GM23248 (cell line): ENCODE results near the gene SEMA3B. TPM values are rescaled to one million over a fixed set of nuclear protein-coding genes. Genes with fewer than 3 reads are reported as not detected.

ENCODE experiments used
- DNase-seq: peaks from one replicate; pipeline ENCODE4 v3.0.0-alpha.2; 2015
- H2AFZ ChIP-seq: fragments of 200-600 bp; sonication (generic); 2 replicates; pipeline ENCODE4 v1.6.1; 2016; ENCODE audit warnings: antibody characterized with exemption
- H3F3A ChIP-seq: fragments of 200-600 bp; sonication (generic); 2 replicates; pipeline ENCODE4 v1.6.1; 2016; ENCODE audit warnings: mild to moderate bottlenecking, antibody characterized with exemption, mixed run types; ENCODE audit not compliant: insufficient read depth
- H3K27ac ChIP-seq: fragments of 200-600 bp; sonication (generic); 2 replicates; pipeline ENCODE4 v1.5.1; 2016; ENCODE audit warnings: mild to moderate bottlenecking
- H3K27me3 ChIP-seq: fragments of 200-600 bp; sonication (generic); replicated peaks from 2 replicates; pipeline ENCODE4 v1.6.1; 2016; ENCODE audit warnings: mild to moderate bottlenecking; ENCODE audit not compliant: insufficient read depth
- H3K36me3 ChIP-seq: fragments of 200-600 bp; sonication (generic); 2 replicates; pipeline ENCODE4 v1.6.1; 2016; ENCODE audit warnings: low read depth, mild to moderate bottlenecking
- H3K4me1 ChIP-seq: fragments of 200-600 bp; sonication (generic); 2 replicates; pipeline ENCODE4 v1.6.1; 2016; ENCODE audit warnings: mild to moderate bottlenecking; ENCODE audit not compliant: insufficient read depth
- H3K4me2 ChIP-seq: fragments of 200-600 bp; sonication (generic); one replicate; pipeline ENCODE4 v1.6.1; 2016; ENCODE audit warnings: mild to moderate bottlenecking; ENCODE audit not compliant: unreplicated experiment
- H3K4me3 ChIP-seq: fragments of 200-600 bp; sonication (generic); 2 replicates; pipeline ENCODE4 v1.5.1; 2016; ENCODE audit warnings: mild to moderate bottlenecking
- H3K79me2 ChIP-seq: fragments of 200-600 bp; sonication (generic); 2 replicates; pipeline ENCODE4 v1.6.1; 2016; ENCODE audit warnings: mild to moderate bottlenecking; ENCODE audit not compliant: insufficient read depth
- H3K9ac ChIP-seq: fragments of 200-600 bp; sonication (generic); 2 replicates; pipeline ENCODE4 v1.6.1; 2016; ENCODE audit warnings: mild to moderate bottlenecking
- H3K9me2 ChIP-seq: fragments of 200-600 bp; sonication (generic); 2 replicates; pipeline ENCODE4 v1.6.1; 2016; ENCODE audit warnings: mixed run types, mild to moderate bottlenecking, moderate library complexity; ENCODE audit not compliant: insufficient read depth
- H3K9me3 ChIP-seq: fragments of 200-600 bp; sonication (generic); one replicate; pipeline ENCODE4 v1.6.1; 2017; ENCODE audit warnings: low read depth
- H4K20me1 ChIP-seq: fragments of 200-600 bp; sonication (generic); 2 replicates; pipeline ENCODE4 v1.6.0; 2016; ENCODE audit not compliant: insufficient read depth
- EZH2 ChIP-seq: fragments of 200-600 bp; sonication (generic); IDR thresholded peaks from 2 replicates; pipeline ENCODE4 v1.6.1; 2018; ENCODE audit warnings: antibody characterized with exemption, mild to moderate bottlenecking; ENCODE audit not compliant: insufficient read depth, poor library complexity, severe bottlenecking
- EZH2phosphoT487 ChIP-seq: fragments of 200-600 bp; sonication (generic); IDR thresholded peaks from 2 replicates; pipeline ENCODE4 v1.6.1; 2018; ENCODE audit warnings: antibody characterized with exemption, moderate library complexity, mild to moderate bottlenecking, low read depth; ENCODE audit not compliant: insufficient read depth
- WGBS, 2 experiments: methylation state at CpG; one replicate each; pipeline ENCODE4 v1.1.6; 2015 to 2017; ENCODE audit warnings: low lambda C conversion rate in 2 of 2, low coverage in 1 of 2; ENCODE audit errors: missing lambda C conversion rate in 2 of 2; 5-methylcytosine and 5-hydroxymethylcytosine counted together
- in situ Hi-C: fragments of 300-500 bp; cut with MboI; formaldehyde crosslinking; loops from 2 replicates; pipeline ENCODE4 v1.15.0; 2020
- polyA plus RNA-seq: library from polyadenylated mRNA; unstranded; fragments of >200 nt; fragmentation: Nextera tagmentation; extraction: Ambion mirVana; gene quantifications from 2 replicates; pipeline ENCODE4 v1.2.1, GENCODE V29; 2016
- total RNA-seq: library from RNA; depleted of rRNA; stranded (reverse); fragments of >200 nt; shearing (Covaris generic); gene quantifications from 2 replicates; pipeline ENCODE4 v1.2.3, GENCODE V29; 2014

Gene SEMA3B
- total and polyA plus RNA-seq, 2 experiments from 2014 or later: 7.6 to 8.8 TPM

DNA sequence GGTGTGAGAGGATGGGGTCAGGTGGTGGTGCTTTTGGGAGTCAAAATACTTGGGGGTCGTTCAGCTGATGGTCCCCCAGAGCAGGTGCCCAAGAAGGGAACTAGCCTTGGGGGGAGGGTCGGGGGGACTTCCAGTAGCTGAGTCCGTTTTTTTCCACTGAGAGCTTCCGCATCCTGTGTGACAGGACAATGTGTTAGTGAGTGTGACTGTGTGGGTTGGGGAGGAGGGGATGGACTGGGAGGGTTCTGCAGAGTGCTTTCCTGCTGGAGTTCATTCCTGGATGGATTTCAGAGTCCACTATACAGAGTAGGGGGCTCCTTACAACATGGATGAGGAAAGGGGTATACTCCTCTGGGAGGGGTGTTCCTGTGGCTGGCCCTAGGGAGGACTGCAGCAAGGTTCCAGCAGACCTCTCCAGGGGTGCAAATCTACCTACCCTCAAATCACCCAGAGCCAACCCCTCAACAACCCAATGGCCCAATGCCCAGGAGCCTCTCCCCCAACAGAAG lies 54.2 kb downstream of the SEMA3B start:
- TF ChIP-seq EZH2: no peak
- TF ChIP-seq EZH2phosphoT487: no peak
- Histone ChIP-seq H4K20me1 (no peaks in the 10 kb centered on the region), H3F3A (no peaks in the 10 kb centered on the region), H3K4me3 (no peak overlapping the region), H3K4me2 (no peak overlapping the region), H3K27ac (no peak overlapping the region), H3K9me3 (no peaks in the 10 kb centered on the region), H3K27me3 (no peaks in the 10 kb centered on the region), H3K9me2 (no peaks in the 10 kb centered on the region), H3K36me3 (no peaks in the 10 kb centered on the region), H3K4me1 (peaks cover 17% of the 10 kb centered on the region), H3K9ac (no peak overlapping the region), H3K79me2 (peaks cover 44% of the 10 kb centered on the region), H2AFZ (no peak overlapping the region)
- in situ Hi-C loops: no loop called here
- DNase-seq: no peak
- 57 to 64% methylated on average over 4 of the region's 4 CpGs for WGBS, 2 experiments

DNA sequence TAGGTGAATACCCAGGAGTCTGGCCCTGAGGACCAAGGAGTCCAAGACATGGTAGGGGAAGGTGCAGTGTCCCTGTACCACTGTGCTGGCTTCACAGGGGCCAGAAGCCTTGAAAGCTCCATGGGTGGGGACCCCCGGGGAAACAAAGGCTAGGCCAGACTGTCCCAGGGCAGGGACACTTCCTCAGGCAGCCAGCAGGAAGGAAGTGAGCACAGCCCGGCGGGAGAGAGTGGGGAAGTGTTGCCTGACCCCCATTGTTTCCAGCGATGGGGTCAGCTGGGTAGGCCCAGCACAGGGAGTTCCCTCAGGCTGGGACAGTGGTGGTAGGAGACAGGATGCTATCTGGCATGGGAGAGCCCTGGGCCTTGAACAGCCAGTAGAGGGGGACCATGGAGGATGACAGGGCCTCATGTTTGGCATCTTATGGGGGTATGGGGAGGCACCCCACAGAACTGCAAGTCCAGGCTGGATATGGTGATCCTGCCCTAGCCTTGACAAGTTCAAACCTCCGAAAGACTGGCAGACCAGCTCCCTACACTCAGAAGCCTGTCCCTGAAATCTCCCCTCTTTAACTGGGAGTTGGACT lies 54.8 kb downstream of the SEMA3B start:
- Histone ChIP-seq H4K20me1 (no peaks in the 10 kb centered on the region), H3K9me2 (no peaks in the 10 kb centered on the region), H3K36me3 (no peaks in the 10 kb centered on the region), H3K9me3 (no peaks in the 10 kb centered on the region), H3K79me2 (peaks cover 39% of the 10 kb centered on the region), H3K9ac (no peak overlapping the region), H3F3A (peaks cover 5% of the 10 kb centered on the region), H3K27me3 (no peaks in the 10 kb centered on the region), H3K27ac (no peak overlapping the region), H3K4me3 (no peak overlapping the region), H3K4me2 (no peak overlapping the region), H2AFZ (no peak overlapping the region), H3K4me1 (peaks cover 21% of the 10 kb centered on the region)
- 63 to 65% methylated on average over 5 of the region's 5 CpGs for WGBS, 2 experiments
- in situ Hi-C loops: no loop called here
- TF ChIP-seq EZH2phosphoT487: no peak
- TF ChIP-seq EZH2: no peak
- no peak for DNase-seq

DNA sequence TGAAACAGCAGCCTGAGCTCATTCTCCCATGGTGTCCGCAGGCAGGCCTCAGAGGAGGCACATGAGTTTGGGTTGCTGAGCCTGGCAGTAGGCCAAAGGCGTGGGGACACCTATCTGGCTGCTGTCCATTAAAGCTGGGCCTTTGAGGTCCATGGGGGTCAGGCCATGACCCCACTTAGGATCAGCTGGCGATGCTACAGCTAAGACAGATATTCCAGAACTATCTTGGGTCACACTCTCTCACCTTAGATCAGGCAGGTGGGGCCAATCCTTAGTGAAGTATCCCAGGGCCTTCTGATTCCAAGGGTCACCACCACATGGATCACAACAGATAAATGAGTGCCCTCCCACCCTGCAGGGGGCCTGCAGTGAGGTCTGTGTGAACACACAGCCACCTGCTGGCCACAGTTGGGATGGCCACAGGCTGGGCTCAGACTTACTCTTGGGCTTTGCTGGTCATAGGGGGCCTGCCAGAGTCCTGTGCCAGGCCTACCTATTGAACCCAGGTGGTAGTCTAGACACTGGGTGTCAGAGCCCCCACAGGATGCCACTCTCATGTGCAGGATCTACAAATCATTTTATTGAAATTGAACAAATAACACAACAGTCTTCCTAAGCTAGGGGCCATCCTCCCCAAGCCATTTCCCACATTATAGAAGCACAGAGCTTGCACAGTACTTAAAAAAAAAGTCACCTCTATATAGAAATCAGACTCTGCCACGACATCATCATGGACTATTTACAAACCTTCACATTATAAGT lies 55.6 kb downstream of the SEMA3B start:
- H2AFZ ChIP-seq: no peak overlapping the region
- no peaks in the 10 kb centered on the region for H3K27me3 ChIP-seq
- H3K79me2 ChIP-seq: peaks cover 30% of the 10 kb centered on the region
- 50% methylated on average over 4 of the region's 4 CpGs for WGBS, 2 experiments
- H3K4me1 ChIP-seq: peaks cover 26% of the 10 kb centered on the region
- H3K9me3 ChIP-seq: no peaks in the 10 kb centered on the region
- no peak overlapping the region for H3K9ac ChIP-seq
- in situ Hi-C loops: no loop called here
- H3K36me3 ChIP-seq: peaks cover 5% of the 10 kb centered on the region
- no peaks in the 10 kb centered on the region for H3K9me2 ChIP-seq
- H3K4me2 ChIP-seq: no peak overlapping the region
- H3F3A ChIP-seq: peaks cover 13% of the 10 kb centered on the region
- H3K27ac ChIP-seq: no peak overlapping the region
- peak; percentile 75 for DNase-seq
- no peaks in the 10 kb centered on the region for H4K20me1 ChIP-seq
- H3K4me3 ChIP-seq: no peak overlapping the region
- no peak for TF ChIP-seq EZH2
- TF ChIP-seq EZH2phosphoT487: no peak

DNA sequence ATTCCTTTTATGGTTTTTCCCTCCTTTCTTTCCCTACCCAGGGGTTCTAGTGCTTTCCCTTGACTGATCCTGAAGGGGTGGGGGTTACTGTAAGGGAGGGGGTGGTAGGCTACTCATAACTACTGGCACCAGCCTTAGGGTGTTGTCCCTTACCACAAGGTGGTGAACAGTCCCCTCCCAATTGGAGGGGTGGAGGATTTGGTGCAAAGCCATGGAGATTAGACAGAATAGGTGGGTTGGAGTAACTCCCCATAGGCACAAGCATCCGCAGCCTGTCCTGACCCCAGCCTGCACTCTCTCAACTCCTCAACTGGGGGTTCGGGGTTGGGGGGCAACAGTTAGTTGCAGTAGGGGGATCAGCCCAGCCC lies 56.1 kb downstream of the SEMA3B start:
- no peak for TF ChIP-seq EZH2
- Histone ChIP-seq H3K4me1 (peaks cover 24% of the 10 kb centered on the region), H3K9me3 (no peaks in the 10 kb centered on the region), H2AFZ (no peak overlapping the region), H3K9ac (no peak overlapping the region), H3K4me3 (no peak overlapping the region), H3K9me2 (no peaks in the 10 kb centered on the region), H3K4me2 (no peak overlapping the region), H3K27ac (no peak overlapping the region), H4K20me1 (no peaks in the 10 kb centered on the region), H3K79me2 (peaks cover 25% of the 10 kb centered on the region), H3K27me3 (no peaks in the 10 kb centered on the region), H3K36me3 (peaks cover 10% of the 10 kb centered on the region), H3F3A (peaks cover 19% of the 10 kb centered on the region)
- WGBS, 2 experiments: 58% methylated on average over 2 of the region's 2 CpGs; no CpG with 5 or more reads in 1 of the 2 experiments
- in situ Hi-C loops: no loop called here
- no peak for DNase-seq
